SH-SY5Y (cell line): ENCODE measurements around the gene NAA20.

Source experiments
- GATA2 ChIP-seq: IDR thresholded peaks from 2 replicates; pipeline ENCODE4 v1.6.1; 2011; ENCODE audit warnings: mild to moderate bottlenecking, low read depth, low read length
- GATA3 ChIP-seq: IDR thresholded peaks from 2 replicates; pipeline ENCODE4 v1.6.1; 2011; ENCODE audit warnings: low read depth, mild to moderate bottlenecking, low read length, moderate library complexity

Gene NAA20

DNA sequence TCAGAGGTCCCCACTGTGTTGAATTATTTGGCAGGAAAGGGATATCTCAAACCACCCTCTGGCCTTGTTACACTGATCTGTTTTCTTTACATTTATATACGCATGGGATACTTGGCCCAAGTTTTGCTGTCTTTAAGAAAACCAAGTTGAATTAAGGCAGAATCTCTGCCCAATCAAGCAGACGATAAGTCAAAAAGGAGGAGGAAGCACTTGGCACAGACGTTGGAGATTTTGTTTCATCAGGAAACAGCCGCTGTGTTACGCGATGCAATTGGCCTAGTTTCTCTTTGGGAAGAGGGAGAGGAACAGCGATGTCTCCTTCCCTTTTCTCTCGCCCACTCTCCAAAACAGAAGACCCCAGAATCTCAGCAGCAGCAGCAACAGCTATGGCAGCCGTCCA is 20.2 kb upstream of the NAA20 start:
- no peak for TF ChIP-seq GATA3
- TF ChIP-seq GATA2, result no peak

DNA sequence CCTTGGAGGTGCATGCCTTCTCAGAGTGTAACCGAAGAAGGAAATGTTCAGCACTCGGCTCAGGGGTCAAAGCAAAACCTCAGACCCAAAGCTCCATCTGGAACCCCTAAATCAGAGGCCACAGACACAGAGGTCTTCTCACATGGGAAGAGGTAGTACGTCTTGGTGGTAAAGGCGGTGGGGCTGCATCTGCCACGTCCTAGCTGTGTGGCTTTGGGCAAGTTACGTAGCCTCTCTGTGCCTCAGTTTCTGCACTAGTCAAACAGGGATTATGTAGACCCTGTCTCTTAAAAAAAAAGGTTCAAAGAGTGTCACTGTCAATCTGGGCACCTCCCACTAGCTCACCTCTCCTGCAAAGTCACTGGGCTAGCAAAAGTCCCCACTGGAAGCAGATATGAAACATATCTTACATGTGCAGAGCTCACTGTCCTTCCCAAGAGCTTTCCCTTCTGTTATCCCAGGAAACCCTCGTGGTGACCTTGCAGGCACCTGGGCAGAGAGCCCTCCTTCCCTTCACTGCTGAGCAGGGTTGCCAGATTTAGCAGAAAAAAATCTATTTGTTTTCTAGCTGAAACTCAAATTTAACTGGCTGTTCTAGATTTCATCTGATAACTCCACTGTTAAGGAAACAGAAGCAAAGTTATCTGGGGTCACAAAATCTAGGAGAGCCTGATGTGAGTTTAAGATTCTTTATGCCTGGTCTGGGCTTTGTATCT is 18.0 kb upstream of the NAA20 start:
- TF ChIP-seq GATA3 (no peak), GATA2 (no peak)

DNA sequence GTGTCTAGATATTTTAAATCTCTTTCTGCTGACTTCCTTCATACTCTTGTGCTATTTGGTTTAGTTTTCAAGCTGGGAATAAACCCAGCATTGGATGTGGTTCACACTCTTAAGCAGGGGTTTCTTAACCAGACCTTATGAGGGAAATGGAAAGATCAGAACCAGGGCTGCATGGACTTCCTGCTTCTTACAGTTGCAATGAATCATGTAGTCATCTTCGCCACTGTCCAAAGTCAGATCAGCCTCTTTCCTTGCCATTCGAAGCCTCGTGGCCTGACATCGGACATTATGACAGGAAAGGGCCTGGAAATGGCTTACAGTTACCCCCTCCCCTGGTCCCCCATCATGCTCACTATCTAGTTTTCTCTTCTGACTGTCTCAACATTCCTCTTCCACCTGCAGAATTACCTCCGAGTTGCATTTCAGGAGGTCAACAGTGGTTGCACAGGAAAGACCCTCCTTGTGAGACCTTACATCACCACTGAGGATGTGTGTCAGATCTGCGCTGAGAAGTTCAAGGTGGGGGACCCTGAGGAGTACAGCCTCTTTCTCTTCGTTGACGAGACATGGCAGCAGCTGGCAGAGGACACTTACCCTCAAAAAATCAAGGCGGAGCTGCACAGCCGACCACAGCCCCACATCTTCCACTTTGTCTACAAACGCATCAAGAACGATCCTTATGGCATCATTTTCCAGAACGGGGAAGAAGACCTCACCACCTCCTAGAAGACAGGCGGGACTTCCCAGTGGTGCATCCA is 16.8 kb upstream of the NAA20 start:
- TF ChIP-seq GATA3 (no peak), GATA2 (no peak)

DNA sequence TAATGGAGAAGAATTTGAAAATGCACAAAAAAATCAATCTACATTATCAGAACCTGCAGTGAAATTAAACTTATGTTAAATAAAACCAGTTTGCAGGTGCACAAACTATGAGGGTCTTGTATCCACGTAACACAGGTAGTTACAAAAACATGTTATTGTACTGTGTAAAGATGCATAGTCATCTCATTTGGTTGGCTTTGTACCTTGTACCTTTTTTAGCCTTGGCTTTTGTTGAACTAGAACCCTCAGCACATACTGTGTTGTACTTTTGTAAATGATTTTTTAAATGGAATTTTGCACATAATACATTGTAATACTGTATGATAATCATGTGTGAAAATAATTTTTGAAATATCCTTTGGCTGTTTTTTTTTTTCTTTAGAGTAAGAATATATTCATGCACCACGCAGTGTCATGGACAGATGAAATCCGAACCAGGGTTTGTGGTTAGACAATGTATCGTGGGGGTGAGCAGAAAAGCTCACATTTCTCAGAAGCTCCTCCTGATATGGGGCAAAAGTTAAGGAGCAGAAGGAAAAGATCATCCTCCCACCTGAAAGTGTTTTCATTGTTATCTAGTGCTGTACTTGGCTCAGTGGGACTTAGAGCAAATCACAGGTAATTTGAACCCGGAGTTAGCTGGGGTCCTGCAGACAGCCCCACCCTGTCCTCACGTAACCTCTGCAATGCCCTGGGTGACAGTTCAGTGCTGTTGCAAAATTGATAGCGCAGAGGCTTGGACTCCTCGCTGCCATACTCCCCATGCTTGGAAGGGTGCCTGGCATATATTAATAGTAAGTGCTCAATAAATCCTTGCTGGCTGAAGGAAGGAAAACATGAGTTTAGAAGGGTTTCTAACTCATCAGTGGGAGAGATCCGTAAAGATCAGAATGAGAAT is 14.8 kb upstream of the NAA20 start:
- TF ChIP-seq GATA3 (no peak), GATA2 (no peak)

DNA sequence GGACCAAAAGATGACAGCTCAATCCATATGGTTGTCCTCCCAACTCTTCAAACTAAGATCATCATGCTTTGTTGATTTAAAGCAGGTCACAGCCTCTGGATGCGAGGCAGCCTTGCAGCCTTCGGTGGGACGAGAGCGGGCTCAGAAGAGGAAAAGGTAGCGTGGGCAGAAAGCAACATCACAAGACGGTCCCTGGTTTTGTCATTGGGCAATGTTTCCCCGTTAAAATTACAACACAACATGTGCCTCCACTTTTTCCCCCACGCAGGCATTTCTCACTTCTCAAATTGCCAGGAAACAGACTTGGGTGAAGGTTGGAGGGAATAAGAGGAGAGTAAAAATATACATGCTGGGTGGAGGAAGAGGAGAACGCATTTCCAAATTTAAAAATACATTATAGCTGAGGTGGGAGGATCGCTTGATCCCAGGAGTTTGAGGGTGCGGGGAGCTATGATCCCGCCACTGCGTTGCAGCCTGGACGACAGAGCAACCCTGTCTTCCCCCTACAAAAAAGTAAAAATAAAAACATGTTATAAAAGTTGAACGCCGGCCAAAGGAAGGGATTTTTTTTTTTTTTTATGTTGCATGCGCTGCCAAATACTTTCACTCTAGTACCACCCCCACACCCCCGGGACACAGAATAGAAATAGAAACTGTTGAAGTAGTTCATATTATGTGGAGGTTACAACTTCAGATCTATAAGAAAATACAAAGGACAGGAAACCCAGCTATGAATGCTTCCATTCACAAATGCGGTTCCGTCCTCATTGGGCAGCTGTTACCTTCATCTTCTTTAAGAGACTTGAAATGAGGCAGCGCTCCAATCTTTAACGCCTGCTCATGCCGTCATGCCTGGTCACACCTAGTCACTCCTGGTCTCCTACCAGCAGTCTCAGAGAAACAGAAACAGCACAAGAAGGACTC is 13.9 kb upstream of the NAA20 start:
- TF ChIP-seq GATA2 (no peak), GATA3 (no peak)

DNA sequence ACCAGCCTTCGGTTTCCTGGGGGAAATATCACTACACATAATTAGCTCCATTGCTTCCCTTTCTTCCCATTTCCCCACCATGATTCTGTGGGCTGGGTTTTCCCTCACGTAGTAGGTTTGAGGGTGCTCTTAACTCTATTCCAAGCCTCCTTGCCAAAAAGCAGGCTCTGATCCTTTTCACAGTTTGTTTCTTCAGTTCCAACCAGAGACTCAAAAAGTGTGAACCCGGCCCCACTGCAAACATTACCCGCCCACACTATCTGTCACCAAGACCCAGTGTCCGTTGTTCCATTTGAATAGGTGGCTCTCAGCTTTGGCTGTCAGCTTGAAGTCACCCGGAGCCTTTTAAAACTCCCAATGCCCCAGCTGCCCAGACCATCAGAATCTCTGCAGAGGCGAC is 11.8 kb upstream of the NAA20 start:
- no peak for TF ChIP-seq GATA2
- TF ChIP-seq GATA3, result no peak

DNA sequence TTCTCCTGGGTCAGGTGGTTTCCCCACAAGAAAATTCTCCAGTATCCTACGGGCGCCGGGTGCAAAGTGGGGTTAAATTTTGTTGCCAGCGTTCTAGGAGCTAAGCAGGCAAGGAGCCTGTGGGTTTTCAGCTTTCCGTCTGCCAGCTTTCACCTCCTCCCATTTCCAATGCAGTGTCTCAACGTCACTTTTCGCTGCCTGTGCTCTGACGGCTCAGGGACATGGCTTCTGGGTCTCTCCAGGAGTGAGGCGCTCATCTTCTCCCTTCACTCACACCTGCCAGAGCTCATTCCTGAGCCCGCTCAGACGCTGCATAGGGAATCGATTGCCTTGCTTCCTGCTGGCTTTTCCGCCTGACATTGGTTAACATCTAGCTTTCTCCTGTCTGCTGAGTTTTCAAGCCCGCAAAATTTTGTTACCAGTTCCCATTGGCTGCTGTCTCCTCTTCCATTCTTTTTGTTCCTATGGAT is 7.3 kb upstream of the NAA20 start:
- TF ChIP-seq GATA3, result no peak
- no peak for TF ChIP-seq GATA2

DNA sequence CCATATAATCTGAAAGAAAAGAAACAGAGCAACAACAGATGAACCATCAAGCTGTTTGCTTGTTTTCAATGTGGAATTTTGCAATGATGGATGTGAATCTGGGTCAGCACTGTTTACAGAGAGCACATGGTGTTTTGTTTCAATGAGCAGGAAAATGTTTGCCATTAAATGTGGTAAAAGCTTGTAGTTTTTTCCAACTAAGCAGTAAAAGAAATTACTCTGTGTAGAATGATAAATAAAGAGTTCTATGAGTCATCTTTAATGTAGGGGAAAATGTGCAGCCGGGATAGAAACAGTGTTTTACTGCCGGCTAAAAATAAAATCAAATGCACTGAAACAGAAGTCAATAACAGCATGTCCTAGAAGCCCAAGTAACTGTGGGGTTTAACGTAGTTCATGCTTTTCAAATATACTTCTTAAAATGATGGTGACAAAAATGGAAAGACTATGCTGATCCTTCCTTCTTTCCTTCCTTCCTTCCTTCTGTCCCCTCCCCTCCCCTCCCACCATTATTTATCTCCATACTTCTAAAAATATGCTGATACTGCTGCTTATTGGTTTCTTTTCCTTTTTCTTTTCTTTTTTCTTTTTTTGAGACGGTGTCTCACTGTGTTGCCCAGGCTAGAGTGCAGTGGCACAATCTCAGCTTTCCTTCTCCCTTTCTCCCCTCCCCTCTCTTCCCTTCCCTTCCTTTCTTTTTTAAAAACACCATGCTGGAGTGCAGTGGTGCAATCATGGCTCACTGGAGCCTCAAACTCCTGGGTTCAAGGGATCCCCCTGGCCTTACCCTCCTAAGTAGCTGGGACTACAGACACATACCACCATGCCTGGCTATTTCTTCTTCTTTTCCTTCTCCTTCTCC is 6.3 kb upstream of the NAA20 start:
- TF ChIP-seq GATA3, result no peak
- no peak for TF ChIP-seq GATA2

DNA sequence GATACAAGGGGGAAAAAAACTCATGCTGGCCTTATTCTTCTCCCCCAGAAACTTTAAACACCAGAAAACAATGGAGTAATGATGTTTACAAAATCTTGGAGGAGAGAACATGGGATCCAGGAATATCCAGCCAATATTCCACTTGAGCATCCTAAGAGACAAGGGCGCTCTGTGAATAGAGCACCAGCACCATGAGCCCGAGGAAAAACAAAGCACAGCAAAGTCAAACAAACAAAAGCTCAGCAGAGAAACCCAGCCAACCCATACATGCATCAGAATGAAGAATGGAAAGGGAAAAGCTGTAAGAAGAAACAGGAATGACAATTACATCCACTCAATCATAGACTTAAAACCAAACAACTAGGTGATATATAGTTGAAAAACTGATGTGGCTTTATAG is 4.6 kb upstream of the NAA20 start:
- TF ChIP-seq GATA3, result no peak
- no peak for TF ChIP-seq GATA2

DNA sequence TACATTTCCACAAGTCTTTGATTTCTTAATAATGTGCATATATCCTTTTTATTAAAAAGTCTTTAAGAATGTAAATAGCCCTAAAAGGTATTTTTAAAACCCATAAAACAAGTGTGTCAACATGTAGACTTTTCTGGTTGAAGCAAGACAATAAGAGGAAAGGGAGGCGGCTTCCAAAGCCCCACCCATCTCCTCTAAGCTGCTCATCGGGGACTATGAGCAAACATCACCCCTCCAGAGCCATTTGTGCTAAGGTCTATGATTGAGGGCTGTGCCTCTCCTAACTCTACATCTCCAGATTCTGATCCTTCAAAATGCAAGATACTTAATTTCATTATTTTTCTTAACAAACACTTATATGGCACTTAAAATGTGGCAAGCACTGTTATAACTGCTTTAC is 2.5 kb upstream of the NAA20 start:
- no peak for TF ChIP-seq GATA2
- TF ChIP-seq GATA3, result no peak

DNA sequence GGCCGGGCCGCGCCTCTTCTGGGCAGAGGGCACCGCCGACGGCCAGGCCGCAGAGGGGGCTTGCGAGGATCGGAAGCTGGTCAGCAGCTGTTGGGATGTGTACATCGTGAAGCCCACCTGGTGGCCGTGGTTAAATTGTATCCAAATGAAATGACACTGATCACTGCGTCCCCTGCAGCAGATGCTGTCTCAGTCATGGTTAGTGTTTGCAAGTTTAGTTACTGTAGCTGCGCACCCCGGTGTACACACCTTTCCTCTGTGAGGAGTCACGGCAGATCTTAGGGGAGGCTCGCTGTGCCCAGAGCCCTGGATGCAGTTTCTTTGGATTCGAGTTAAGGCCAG is 653 bp downstream of the NAA20 start:
- TF ChIP-seq GATA3, result no peak
- no peak for TF ChIP-seq GATA2

DNA sequence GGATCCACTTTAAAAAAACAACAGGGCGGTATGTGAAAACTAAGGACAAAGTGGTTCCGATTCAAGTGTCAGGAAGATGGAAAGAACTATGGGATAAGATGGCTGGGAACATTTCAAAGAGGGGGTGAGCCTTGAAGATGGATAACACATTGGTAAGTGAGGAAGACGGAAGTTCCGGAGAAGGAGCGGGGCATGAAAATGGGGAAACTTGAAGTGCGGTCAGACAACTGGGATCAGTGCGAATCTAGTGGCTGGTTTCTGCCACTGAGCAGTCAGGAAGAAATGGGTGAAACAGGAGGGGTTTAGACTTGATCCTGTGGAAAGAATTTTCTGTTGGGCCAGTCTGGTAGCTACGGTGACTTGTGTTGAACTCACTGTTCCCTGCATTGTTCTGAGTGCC is 1.2 kb downstream of the NAA20 start:
- TF ChIP-seq GATA2 (no peak), GATA3 (no peak)

DNA sequence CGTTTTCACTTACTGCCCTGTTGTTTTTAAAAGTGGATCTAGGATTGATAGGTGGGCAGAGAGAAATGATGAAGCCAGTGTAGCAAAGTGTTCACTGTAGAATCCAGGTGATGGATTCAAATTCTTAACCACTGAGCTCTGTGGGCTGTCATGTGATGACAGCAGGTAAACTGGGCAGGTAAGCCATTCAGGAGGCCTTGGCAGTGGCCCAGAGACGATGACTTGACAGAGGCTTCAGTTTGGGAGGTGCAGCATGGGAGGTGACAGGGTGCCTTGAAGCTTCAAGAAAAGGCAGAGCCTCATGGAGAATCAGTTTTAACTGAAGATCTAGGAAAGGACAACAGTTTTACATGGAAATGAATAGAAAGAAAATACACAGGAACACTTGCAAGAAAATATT is 2.0 kb downstream of the NAA20 start:
- TF ChIP-seq GATA3 (no peak), GATA2 (no peak)
